GM18868 (cell line): Measurements from ENCODE around the gene ZFYVE28.

Experiments used
- ATAC-seq: cut with Tn5 transposase; IDR thresholded peaks from one replicate; pipeline ENCODE4 v1.9.1; 2021; ENCODE audit warnings: mild to moderate bottlenecking, moderate library complexity; ENCODE audit not compliant: unreplicated experiment

Gene ZFYVE28

GRCh38 chr4:2264481-2265041 lies 153.9 kb downstream of the ZFYVE28 start:
- ATAC-seq, result no peak

GRCh38 chr4:2263926-2264321 lies 154.5 kb downstream of the ZFYVE28 start:
- no peak for ATAC-seq

- no peak for ATAC-seq
Observed at GRCh38 chr4:2262944-2263250, 155.5 kb downstream of the ZFYVE28 start.

- ATAC-seq, result peak; percentile 91
Observed at GRCh38 chr4:2262145-2262943, 156.1 kb downstream of the ZFYVE28 start.

- peak; percentile 1 for ATAC-seq
Observed at GRCh38 chr4:2261853-2262144, 156.6 kb downstream of the ZFYVE28 start, which contains the start of gene MXD4. TSS of gene MXD4 (minus strand) at chr4:2262109. CDS start at chr4:2261980, 129 bp downstream.

GRCh38 chr4:2261110-2261852 lies 157.2 kb downstream of the ZFYVE28 start:
- ATAC-seq, result peak; percentile 20

GRCh38 chr4:2260344-2261109 lies 157.9 kb downstream of the ZFYVE28 start:
- no peak for ATAC-seq

- no peak for ATAC-seq
Observed at GRCh38 chr4:2259541-2260343, 158.7 kb downstream of the ZFYVE28 start.

- ATAC-seq, result no peak
Observed at GRCh38 chr4:2259036-2259540, 159.4 kb downstream of the ZFYVE28 start.

GRCh38 chr4:2258091-2259035 lies 160.1 kb downstream of the ZFYVE28 start:
- no peak for ATAC-seq

- ATAC-seq, result no peak
Observed at GRCh38 chr4:2257361-2258081, 160.9 kb downstream of the ZFYVE28 start.

GRCh38 chr4:2256781-2257191 lies 161.7 kb downstream of the ZFYVE28 start:
- ATAC-seq, result no peak

GRCh38 chr4:2256156-2256731 lies 162.2 kb downstream of the ZFYVE28 start:
- no peak for ATAC-seq

GRCh38 chr4:2255501-2256155 lies 162.8 kb downstream of the ZFYVE28 start:
- no peak for ATAC-seq

- ATAC-seq, result no peak
Observed at GRCh38 chr4:2254665-2255500, 163.6 kb downstream of the ZFYVE28 start.

- no peak for ATAC-seq
Observed at GRCh38 chr4:2253160-2254084, 165.0 kb downstream of the ZFYVE28 start.
